HG02943 (cell line): ENCODE data around the gene ZNF638.
"Not testable (repeated sequence)": the region's sequence is repeated elsewhere in the genome, so short reads cannot be mapped to it uniquely, and the experiment has no call there.

ENCODE experiments used
- ATAC-seq: cut with Tn5 transposase; IDR thresholded peaks from one replicate; pipeline ENCODE4 v1.9.1; 2021; ENCODE audit warnings: mild to moderate bottlenecking, low read depth, moderate library complexity; ENCODE audit not compliant: unreplicated experiment

The ZNF638 gene, protein sequence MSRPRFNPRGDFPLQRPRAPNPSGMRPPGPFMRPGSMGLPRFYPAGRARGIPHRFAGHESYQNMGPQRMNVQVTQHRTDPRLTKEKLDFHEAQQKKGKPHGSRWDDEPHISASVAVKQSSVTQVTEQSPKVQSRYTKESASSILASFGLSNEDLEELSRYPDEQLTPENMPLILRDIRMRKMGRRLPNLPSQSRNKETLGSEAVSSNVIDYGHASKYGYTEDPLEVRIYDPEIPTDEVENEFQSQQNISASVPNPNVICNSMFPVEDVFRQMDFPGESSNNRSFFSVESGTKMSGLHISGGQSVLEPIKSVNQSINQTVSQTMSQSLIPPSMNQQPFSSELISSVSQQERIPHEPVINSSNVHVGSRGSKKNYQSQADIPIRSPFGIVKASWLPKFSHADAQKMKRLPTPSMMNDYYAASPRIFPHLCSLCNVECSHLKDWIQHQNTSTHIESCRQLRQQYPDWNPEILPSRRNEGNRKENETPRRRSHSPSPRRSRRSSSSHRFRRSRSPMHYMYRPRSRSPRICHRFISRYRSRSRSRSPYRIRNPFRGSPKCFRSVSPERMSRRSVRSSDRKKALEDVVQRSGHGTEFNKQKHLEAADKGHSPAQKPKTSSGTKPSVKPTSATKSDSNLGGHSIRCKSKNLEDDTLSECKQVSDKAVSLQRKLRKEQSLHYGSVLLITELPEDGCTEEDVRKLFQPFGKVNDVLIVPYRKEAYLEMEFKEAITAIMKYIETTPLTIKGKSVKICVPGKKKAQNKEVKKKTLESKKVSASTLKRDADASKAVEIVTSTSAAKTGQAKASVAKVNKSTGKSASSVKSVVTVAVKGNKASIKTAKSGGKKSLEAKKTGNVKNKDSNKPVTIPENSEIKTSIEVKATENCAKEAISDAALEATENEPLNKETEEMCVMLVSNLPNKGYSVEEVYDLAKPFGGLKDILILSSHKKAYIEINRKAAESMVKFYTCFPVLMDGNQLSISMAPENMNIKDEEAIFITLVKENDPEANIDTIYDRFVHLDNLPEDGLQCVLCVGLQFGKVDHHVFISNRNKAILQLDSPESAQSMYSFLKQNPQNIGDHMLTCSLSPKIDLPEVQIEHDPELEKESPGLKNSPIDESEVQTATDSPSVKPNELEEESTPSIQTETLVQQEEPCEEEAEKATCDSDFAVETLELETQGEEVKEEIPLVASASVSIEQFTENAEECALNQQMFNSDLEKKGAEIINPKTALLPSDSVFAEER (N-terminal part only)

DNA sequence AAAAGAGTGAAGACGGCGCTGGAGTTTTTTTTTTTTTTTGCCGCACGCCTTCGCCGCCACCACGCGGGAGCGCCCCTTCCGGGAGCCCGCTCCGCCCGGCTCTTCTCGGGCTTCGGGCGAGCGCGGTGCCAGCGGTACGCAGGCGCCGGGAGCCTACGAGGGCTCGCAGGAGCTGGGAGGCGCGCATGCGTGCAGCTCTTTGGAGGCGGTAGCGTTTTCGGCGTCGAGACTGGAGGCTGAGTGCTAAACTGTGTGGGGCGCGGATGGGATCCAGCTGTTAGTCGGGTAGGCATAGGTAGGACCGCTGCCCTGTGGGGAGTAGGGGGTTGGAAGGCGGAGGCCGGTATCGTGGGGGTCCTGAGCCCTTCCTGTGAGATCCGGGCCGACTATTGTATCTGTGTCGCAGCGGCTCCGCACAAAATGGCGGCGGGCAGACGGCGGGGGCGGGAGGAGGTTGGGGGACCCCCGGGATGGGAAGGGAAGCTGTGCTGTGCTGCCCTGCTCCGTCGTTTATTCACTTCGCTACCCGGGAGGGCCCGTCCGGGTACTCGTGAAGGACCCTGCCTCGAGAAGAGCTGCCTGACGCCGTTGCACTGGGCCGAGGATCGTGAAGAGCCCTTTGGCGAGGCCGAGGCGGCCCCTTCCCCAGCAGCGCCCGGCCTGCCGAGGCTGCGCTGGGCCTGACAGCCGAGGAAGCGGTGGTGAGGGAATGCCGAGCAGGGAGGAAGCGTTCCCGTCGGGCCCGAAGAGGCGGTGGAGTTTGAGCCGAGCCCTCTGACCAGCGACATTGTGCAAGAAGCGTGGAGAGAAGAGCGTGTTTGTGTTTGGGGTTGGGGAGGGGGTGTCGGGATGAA, at the start of gene ZNF638:
Gene ZNF638, plus strand, starts transcription at position 202 of the 854 bp plus-strand sequence. CDS start 17,173 bp downstream, outside the sequence.
- peak; percentile 91 for ATAC-seq

DNA sequence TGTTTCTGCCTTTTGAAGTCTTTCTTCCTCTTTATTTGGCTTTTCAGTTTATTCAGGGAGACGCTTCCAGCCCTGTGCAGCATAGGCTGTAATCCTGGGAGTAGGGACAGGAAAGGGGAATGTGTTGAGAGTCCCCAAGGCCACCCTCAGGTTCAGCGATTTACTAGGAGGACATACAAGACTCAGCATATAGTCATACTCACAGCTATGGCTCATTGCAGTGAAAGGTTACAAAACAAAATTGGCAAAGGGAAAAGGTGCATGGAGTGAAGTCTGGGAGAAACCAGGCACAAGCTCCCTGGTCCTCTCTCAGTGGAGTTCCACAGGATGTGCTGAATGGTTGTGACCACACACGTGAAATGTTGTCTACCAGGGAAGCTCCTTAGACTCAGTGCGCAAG, 49.6 kb upstream of the ZNF638 start:
- ATAC-seq: no peak

DNA sequence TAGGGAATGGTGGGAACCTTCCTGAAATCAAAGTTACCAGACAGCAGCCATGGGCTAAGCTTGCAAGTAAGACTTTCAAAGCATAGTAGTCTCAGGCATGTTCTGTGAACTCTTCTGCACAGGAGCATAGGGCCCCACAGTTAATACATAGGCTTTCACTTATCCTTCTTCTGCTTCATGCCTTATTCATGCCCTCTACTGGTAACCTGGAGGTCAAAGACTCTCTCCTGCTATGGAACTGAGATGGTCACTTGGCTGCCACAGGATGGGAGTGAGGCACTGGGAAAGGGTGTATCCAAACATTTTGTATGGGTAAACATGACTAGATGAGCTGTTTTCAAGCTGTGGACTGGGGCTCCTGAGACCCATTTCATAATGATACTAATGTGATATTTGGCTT, 49.1 kb upstream of the ZNF638 start:
- no peak for ATAC-seq

DNA sequence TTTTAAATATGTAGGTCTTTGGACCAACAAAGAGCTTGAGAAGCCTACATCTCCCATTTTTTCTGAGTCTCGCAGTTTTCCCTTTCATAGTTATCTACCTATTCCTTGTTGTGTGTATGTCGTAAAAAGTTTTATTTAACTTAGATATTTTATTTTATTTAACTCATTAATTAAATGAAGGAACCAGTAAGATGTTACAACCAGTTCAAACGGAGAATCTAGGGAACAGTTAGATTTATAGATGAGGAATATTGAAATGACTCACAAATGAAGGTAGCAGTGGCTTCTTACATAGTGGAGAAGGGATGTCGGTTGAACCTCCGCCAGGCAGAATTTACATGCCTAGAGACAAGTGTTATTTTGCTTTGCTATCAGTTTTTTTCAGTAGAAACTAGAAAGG, 48.5 kb upstream of the ZNF638 start:
- ATAC-seq: no peak

DNA sequence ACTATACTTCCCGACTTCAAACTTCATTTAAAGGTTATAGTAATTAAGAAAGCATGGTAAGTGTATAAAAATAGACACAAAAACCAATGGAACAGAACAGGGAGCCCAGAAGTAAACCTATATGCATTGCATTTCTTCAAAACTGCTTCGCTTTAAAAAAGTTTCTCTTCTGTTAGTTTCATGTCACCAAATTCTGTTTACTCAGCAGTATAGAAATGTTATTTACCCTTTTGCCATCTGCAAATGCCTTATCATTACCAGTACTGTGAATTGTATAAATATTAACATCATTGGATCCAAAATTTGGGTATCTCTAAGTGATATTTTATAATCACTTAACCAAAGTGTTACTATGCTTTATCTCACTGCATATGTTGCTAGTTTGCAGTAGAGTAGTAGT, 45.9 kb upstream of the ZNF638 start:
- ATAC-seq: no peak

DNA sequence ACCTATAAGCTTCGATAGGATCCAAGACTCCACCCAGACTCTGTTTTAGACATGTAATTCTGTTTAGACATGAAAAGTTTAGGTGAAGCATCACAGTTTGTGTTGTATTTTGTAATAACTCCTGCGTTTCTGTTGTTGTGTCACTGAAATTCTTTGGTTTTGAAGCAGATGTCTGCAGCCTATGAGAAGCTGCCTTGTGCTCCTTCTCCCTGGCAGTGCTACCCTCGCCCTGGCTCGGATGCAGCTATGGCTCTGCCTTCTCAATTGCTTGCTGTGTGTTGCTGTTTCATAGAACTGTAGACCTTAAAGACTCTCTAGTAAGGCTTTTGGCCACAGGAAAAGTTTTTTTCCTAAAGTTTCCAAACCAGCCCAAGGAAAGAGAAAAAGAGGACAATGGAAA, 40.2 kb upstream of the ZNF638 start:
- ATAC-seq: no peak

DNA sequence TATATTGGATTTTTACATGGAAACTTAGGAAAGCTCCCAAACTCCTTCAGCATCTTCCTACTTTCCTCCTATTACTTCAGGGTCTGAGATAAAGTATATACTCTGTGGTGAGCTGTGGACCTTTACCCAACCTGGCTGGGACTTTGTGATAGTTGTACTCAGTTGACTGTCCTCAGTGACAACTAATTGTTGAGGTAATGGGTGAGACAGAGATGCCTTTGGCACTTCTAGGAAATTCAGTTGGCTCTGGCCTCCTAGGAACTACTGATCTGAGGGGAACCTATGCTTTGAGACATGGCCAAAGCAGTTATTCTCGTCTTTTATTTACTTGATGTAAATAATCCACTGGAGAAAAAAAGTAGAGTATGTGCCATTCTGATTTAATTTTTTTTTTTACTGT, 39.4 kb upstream of the ZNF638 start:
- ATAC-seq: no peak

DNA sequence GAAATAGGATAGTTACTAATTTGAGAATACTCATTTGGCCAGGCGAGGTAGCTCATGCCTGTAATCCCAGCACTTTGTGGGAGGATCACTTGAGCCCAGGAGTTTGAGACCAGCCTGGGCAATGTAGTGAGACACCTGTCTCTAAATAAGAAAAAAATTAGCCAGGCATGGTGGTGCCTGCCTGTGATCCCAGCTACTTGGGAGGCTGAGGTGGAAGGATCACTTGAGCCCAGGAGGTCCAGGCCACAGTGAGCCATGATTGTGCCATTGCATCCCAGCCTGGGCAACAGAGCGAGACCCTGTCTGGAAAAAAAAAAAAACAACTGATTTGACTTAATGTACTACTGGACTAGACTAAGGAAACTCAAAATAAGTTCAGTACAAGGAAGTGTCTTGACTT, 32.7 kb upstream of the ZNF638 start:
- no peak for ATAC-seq

DNA sequence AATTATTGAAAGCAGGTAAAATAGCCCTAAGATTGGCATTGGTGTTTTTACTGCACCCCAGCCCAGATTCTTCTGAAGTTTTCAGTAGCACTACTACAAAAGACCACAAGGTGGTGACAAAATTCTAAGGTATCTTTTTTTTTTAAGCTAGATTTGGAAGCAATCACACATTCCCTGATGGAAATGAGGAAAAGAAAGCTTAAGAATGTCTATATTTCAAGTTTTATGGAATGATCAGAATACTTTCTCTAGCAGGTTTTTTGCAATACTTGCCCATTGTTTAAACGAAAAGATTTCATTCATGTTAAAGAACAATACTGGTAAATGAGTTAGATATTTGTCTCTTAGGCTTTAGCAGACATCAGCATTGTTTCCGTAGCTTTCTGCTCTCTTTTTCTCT, 32.1 kb upstream of the ZNF638 start:
- ATAC-seq: no peak

DNA sequence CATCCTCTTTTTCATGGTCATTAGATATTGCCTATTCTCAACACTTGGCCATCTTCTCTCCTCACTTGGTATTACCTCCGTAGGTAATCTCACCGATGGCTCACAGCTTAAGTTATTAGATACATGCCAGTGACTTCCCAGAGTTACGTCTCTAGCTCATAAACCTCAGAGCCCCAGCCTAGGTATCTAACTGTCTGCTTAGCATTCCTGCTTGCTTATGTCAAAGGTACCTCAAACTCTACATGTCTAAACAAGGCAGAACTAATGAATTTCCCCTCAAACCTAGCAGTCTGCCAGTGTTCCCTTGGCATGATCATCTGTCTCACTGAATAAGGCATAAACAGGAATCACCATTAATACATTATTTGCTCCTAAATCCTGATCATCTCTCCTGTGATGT, 27.7 kb upstream of the ZNF638 start:
- ATAC-seq: no peak

DNA sequence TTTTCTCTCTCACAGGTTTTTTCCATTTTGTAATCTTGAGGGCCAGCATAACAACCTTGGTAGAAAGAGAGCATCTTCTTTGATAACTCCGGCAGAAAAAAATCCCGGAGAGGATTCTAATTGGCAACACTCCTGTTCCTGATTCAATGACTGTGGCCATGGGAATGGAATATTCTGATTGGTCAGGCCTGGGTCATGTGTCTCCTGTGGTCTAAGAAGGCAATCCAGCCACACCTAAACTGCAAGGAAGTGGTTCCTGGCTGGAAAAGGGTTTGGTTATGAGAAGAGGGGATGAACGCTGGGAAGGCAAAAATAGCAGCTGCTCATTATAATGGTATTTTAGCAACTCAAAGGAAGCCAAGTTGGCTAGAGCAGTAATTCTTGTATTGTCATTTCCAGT, 24.8 kb upstream of the ZNF638 start:
- ATAC-seq: no peak

DNA sequence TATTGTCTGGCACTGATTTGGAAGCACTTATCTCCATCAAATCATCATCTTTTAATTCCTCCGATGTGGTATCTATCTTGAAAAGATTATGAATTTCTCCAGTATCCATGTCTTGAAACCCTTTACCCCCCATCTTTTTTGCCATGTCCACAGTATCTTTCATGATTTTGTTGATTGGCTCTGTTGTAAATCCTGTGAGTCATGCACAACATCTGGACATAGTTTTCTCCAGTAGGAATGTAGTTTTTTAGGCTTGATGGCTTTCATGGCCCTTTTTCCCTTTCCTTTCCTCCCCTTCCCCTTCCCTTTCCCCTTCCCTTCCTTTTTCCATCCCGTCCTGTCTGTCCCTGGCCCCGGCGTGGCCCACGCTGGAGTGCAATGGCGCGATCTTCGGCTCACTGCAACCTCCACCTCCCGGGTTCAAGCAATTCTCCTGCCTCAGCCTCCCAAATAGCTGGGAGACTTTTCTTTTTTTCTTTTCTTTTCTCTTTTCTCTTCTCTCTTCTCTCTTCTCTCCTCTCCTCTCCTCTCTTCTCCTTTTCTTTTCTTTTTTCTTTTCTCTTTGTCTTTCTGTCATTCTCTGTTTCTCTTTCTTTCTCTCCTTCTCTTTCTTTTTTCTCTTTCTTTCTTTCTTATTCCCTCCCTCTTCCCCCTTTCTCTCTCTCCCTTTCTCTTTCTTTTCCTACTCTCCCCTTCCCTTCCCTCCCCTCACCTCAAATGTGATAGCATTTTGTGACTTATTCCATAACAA, 18.4 kb upstream of the ZNF638 start:
- ATAC-seq: no peak

DNA sequence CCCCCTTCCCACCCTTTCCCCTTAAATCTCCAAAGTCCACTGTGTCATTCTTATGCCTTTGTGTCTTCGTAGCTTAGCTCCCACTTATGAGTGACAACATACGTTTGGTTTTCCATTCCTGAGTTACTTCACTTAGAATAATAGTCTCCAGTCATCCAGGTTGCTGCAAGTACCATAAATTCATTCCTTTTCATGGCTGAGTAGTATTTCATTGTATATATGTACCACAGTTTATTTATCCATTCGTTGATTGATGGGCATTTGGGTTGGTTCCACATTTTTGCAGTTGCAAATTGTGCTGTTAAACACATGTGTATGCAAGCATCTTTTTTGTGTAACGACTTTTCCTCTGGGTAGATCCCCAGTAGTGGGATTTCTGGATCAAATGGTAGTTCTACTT, 14.5 kb upstream of the ZNF638 start:
- ATAC-seq: no peak

DNA sequence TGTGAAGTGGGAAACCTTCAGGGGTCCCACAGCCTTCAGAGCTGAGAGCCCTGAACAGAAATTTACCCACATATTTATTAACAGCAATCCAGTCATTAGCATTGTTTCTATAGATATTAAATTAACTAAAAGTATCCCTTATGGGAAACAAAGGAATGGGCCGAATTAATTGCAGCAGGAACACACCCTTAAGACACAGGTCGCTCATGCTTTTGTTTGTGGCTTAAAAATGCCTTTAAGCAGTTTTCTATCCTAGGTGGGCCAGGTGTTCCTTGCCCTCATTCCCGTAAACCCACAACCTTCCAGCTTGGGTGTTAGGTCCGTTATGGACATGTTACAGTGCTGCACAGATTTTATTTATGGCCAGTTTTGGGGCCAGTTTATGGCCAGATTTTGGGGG, 13.7 kb upstream of the ZNF638 start:
- not testable (repeated sequence) for ATAC-seq

DNA sequence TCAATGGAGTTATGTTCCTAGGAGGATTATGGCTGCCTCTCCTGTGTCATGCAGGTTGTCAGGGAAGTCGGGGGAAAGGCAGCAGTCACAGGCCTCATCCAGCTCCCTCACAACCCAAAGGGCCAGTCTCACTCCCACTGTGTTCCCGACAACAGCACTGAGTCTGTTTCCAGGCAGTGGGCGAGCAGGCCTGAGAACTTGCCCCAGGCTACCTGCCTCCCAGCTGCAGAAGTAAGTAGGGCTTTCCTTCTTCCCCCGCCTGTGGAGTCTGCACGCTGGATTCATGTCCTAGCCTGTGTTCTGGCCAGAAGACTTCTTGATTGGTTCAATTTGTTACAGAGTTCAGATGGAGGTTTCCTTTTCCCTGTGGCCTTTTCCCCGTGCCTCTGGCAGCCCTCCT, 8.2 kb upstream of the ZNF638 start:
- ATAC-seq: no peak

DNA sequence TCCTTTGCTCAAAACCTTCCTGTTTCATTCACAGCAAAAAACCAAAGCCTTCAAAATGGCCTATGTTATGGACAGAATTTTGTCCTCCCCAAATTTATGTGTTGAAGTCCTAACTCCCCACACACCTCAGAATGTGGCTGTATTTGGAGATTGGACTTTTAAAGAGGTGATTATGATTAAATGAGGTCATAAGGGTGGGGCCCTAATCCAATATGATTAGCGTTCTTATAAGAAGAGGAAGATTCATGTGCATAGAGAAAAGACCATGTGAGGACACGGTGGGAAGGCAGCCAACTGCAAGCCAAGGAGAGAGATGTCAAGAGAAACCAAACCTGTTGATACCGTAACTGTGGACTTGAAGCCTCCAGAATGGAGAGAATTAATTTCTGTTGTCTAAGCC, 4.6 kb upstream of the ZNF638 start:
- ATAC-seq: no peak

DNA sequence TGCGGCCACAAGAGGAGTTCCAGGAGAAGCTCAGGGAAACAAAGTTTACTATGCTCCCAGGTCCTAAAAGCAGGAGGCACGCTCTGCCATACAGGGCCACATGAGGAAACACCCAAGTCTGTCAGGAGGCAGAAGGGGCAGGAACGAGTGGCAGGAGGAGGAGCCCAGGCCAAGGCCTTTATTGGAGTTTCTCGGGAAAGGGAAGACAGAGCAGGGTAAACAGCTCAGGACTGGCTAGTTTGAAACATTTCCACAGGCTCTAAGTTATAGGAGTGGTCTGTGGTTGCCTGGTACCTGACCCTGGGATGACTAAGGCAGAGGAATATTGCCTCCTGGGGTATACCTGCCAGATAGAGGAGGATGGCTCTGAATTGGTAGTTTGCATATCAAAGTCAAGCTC, 3.7 kb upstream of the ZNF638 start:
- no peak for ATAC-seq

DNA sequence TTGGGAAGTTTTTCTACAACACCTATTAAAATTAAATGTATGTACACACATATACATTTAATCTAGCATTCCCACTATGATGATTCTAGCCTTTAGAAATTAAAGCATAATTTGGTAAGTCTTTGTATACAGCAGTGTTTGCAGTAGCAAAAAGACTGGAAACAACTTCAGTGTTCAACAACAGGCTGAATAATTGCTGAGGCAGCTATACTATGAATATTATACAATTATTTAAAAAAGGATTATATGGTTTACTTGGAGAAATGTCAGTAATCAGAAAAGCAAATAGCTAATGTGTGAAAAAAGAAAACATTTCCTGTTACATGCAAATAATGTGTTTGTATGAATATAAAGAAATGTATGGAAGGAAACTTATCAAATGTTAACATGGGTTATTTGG, 1.4 kb upstream of the ZNF638 start:
- ATAC-seq: no peak

DNA sequence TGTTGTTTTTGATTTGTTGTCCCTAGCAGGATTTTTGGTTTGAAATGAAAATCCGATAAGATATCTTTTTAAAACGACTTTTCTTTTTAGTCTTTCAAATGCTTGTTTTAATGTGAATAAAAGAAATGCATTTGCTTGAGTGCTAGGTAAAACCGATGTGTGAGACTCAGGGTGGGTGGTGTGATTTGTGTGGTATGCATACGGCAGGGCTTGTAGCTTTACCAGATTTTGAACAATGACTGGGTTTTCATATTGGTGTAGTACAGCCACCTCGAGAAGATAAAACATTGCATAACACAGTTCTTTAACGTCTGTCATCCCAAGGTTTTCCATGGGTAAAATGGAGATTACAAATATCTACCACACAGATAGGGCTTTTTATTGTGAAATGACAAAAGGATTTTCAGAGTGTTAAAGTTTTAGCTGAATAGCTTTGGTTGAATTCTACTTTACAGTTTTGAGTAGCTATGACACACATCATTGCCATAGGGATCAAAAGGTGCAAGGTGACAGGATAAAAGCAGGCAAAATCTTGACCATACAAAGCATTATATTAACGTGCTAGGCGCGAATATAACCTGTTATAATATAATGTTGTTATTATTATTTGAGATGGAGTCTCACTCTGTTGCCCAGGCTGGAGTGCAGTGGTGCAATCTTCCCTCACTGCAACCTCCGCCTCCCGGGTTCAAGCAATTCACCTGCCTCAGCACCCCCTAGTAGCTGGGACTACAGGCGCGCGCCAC, 824 bp upstream of the ZNF638 start:
- ATAC-seq: no peak
